K562 (cell line): ENCODE results near the gene MAGI2. TPM values are rescaled to one million over a fixed set of nuclear protein-coding genes. Genes with fewer than 3 reads are reported as not detected.

Experiments used
- ATAC-seq: fragments of 200-7000 bp; cut with Tn5 transposase; 3 replicates; pipeline ENCODE4 v1.9.1; 2020; ENCODE audit warnings: moderate library complexity
- BruUV-seq: library from RNA; stranded (reverse); fragments of 400-500 nt; replicated peaks from 2 replicates; lab custom pipeline; 2021; lab: Mats Ljungman, UMichigan
- CTCF ChIA-PET: fragments of 300-600 bp; formaldehyde crosslinking; extraction: SDS; loops from one replicate; lab custom pipeline; 2021; ENCODE audit warnings: low intra/inter-chr PET ratio; lab: Yijun Ruan, JAX
- POLR2A ChIA-PET: fragments of 300-600, 350-650 bp; sonication (Branson Sonifier 250); formaldehyde crosslinking; extraction: SDS; loops from one replicate; lab custom pipeline; 2021; ENCODE audit warnings: antibody characterized with exemption, inconsistent platforms; lab: Yijun Ruan, JAX
- DNase-seq, 4 experiments: peaks; one replicate each; pipeline versions ENCODE4 v3.0.0 to v3.0.0-alpha.2; 2011 to 2018; ENCODE audit warnings: low spot score in 3 of 4, mixed read lengths in 3 of 4; ENCODE audit errors: extremely low read depth in 1 of 4
- FAIRE-seq: peaks from 2 replicates; lab custom pipeline; 2011; peaks lifted over from hg19 to GRCh38; lab: Jason Lieb, UNC
- H2AFZ ChIP-seq: 2 replicates; pipeline ENCODE4 v1.6.0; 2011; ENCODE audit warnings: low read depth, low read length, control low read depth, inconsistent platforms
- H3K27ac ChIP-seq: fragments of 200-600 bp; 3 replicates; pipeline ENCODE4 v1.8.0; 2011; ENCODE audit warnings: low read depth, mild to moderate bottlenecking, control low read depth, inconsistent platforms, low read length, moderate library complexity, mixed read lengths; ENCODE audit errors: extremely low read depth
- H3K27me3 ChIP-seq, 2 experiments: fragments of 300-600 bp in 1 of 2; 2 replicates in 1 of 2; 3 replicates in 1 of 2; pipeline versions ENCODE4 v1.6.0 to v1.8.0; 2011; ENCODE audit warnings: inconsistent platforms in 2 of 2, low read length in 2 of 2, mild to moderate bottlenecking in 1 of 2, mixed read lengths in 1 of 2, moderate library complexity in 1 of 2; ENCODE audit not compliant: control insufficient read depth in 2 of 2, insufficient read depth in 2 of 2
- H3K36me3 ChIP-seq: fragments of 300-600 bp; 3 replicates; pipeline ENCODE4 v1.8.0; 2011; ENCODE audit warnings: mild to moderate bottlenecking, low read length, inconsistent platforms; ENCODE audit not compliant: control insufficient read depth, insufficient read depth
- H3K4me1 ChIP-seq, 2 experiments: fragments of 200-600 bp in 1 of 2; replicated peaks in 1 of 2; 2 replicates in 1 of 2; 3 replicates in 1 of 2; pipeline versions ENCODE4 v1.5.1 to v1.8.0; 2011; ENCODE audit warnings: inconsistent platforms in 2 of 2, low read length in 2 of 2, mild to moderate bottlenecking in 1 of 2, mixed read lengths in 1 of 2, moderate library complexity in 1 of 2; ENCODE audit not compliant: control insufficient read depth in 2 of 2, insufficient read depth in 2 of 2
- H3K4me2 ChIP-seq: 2 replicates; pipeline ENCODE4 v1.6.1; 2011; ENCODE audit warnings: low read length, control low read depth, inconsistent platforms, mixed read lengths; ENCODE audit not compliant: insufficient read depth
- H3K4me3 ChIP-seq: fragments of 200-600 bp; sonication (generic), shearing (Covaris generic); 2 replicates; pipeline ENCODE4 v1.5.1; 2016; ENCODE audit warnings: control low read depth, inconsistent platforms
- H3K79me2 ChIP-seq: fragments of 200-600 bp; 3 replicates; pipeline ENCODE4 v1.8.0; 2011; ENCODE audit warnings: low read length, inconsistent platforms; ENCODE audit not compliant: control insufficient read depth, insufficient read depth
- H3K9ac ChIP-seq, 2 experiments: 2 replicates each; pipeline versions ENCODE4 v1.6.0 to v1.6.1; 2011; ENCODE audit warnings: low read depth in 2 of 2, low read length in 2 of 2, control low read depth in 1 of 2, inconsistent platforms in 1 of 2, mild to moderate bottlenecking in 1 of 2, mixed read lengths in 1 of 2; ENCODE audit not compliant: insufficient read depth in 1 of 2
- H3K9me1 ChIP-seq: one replicate; pipeline ENCODE4 v1.6.0; 2011; ENCODE audit warnings: inconsistent platforms, mild to moderate bottlenecking, low read length, moderate library complexity; ENCODE audit not compliant: control insufficient read depth, insufficient read depth
- H3K9me3 ChIP-seq: replicated peaks from 2 replicates; pipeline ENCODE4 v1.5.1; 2011; ENCODE audit warnings: low read depth, low read length, inconsistent platforms; ENCODE audit not compliant: control insufficient read depth, insufficient read depth
- H4K20me1 ChIP-seq: replicated peaks from 2 replicates; pipeline ENCODE4 v1.6.1; 2011; ENCODE audit warnings: low read length, inconsistent platforms, mixed read lengths; ENCODE audit not compliant: control insufficient read depth, insufficient read depth
- AFF4 ChIP-seq: sonication (generic); formaldehyde crosslinking; IDR thresholded peaks from 2 replicates; pipeline ENCODE4 v1.8.0; 2023; ENCODE audit warnings: mild to moderate bottlenecking, missing genetic modification reagents
- FOXP4 ChIP-seq: sonication (generic); formaldehyde crosslinking; IDR thresholded peaks from 2 replicates; pipeline ENCODE4 v1.8.0; 2022; ENCODE audit warnings: mild to moderate bottlenecking, missing genetic modification reagents, borderline replicate concordance
- KDM2B ChIP-seq: fragments of 250-450 bp; sonication (Bioruptor Pico); IDR thresholded peaks from 2 replicates; pipeline ENCODE4 v1.8.0; 2021; ENCODE audit warnings: mild to moderate bottlenecking, moderate library complexity
- NR3C1 ChIP-seq: sonication (generic); formaldehyde crosslinking; IDR thresholded peaks from 2 replicates; pipeline ENCODE4 v1.8.1; 2022; ENCODE audit warnings: missing genetic modification reagents
- SMARCA4 ChIP-seq: fragments of 450-650 bp; IDR thresholded peaks from 2 replicates; pipeline ENCODE4 v1.6.1; 2016
- USF1 ChIP-seq: sonication (generic); formaldehyde crosslinking; IDR thresholded peaks from 2 replicates; pipeline ENCODE4 v1.9.0; 2022; ENCODE audit warnings: mild to moderate bottlenecking, missing genetic modification reagents
- ZNF277 ChIP-seq: fragments of 250-450 bp; sonication (Bioruptor Pico); IDR thresholded peaks from 2 replicates; pipeline ENCODE4 v1.8.0; 2022; ENCODE audit warnings: inconsistent platforms, mild to moderate bottlenecking, moderate library complexity, borderline replicate concordance
- WGBS: fragments of 100-300 bp; shearing (Covaris generic); methylation state at CpG from one replicate; pipeline ENCODE4 v1.1.6; 2016; ENCODE audit warnings: low coverage, mixed read lengths; ENCODE audit not compliant: insufficient coverage; ENCODE audit errors: missing lambda C conversion rate; 5-methylcytosine and 5-hydroxymethylcytosine counted together
- in situ Hi-C: fragments of 300-500 bp; cut with MboI; formaldehyde crosslinking; loops from 4 replicates; pipeline ENCODE4 v1.15.0; 2018; ENCODE audit warnings: inconsistent platforms, mixed read lengths
- intact Hi-C: fragments of 100-400 bp; cut with micrococcal nuclease; formaldehyde crosslinking; loops from 2 replicates; pipeline ENCODE4 v1.14.2; 2022
- polyA plus RNA-seq, 8 experiments: library from polyadenylated mRNA; depleted of rRNA in 4 of 8; stranded (reverse) in 5 of 8; unstranded in 3 of 8; fragments of >200 nt; fragmentation: Nextera tagmentation in 2 of 8; fragmentation: Illumina TruSeq in 1 of 8; extraction: Ambion mirVana in 2 of 8; extraction: Trizol in 1 of 8; gene quantifications; 2 replicates each; pipeline versions ENCODE4 v1.2.1 to v1.2.3, GENCODE V29; 2011 to 2014; ENCODE audit warnings: inconsistent platforms in 1 of 8, missing spikeins in 1 of 8
- total RNA-seq, 7 experiments: library from RNA; depleted of rRNA in 6 of 7; stranded (reverse); fragments of >200 nt in 6 of 7; fragmentation: Illumina TruSeq in 2 of 7; extraction: Trizol in 2 of 7; gene quantifications; 2 replicates each; pipeline versions ENCODE4 v1.2.1 to v1.2.3, GENCODE V29; 2011 to 2021; ENCODE audit warnings: low replicate concordance in 1 of 7

The MAGI2 gene
- total and polyA plus RNA-seq, 9 of the 15 experiments (the other 6 are each of a cell fraction or from before 2014, with no cell fraction given), result 0.27 to 1.4 (median 0.70) TPM

- BruUV-seq, result no TSS peak
- WGBS, result under 1% methylated on average over 10 of the region's 10 CpGs
Measured at GRCh38 chr7:78175330-78176100, 1278.0 kb downstream of the MAGI2 start.

More at GRCh38 chr7:78175330-78176100, 1278.0 kb downstream of the MAGI2 start:
- Histone ChIP-seq H3K4me2 (no peak overlapping the region), H3K9ac (no peak overlapping the region), H2AFZ (no peak overlapping the region), H3K36me3 (no peaks in the 10 kb centered on the region), H3K79me2 (no peaks in the 10 kb centered on the region), H4K20me1 (no peaks in the 10 kb centered on the region), H3K9me3 (no peaks in the 10 kb centered on the region), H3K27me3 (peaks cover 0 to 5% of the 10 kb centered on the region in 2 experiments; a peak in 2 of 5 replicates), H3K9me1 (no peaks in the 10 kb centered on the region), H3K4me1 (no peaks in the 10 kb centered on the region), H3K27ac (no peak overlapping the region), H3K4me3 (no peak overlapping the region)
- ChIA-PET CTCF (no interaction called here), POLR2A (no interaction called here)
- intact Hi-C loops (no loop called here), in situ Hi-C loops (no loop called here)
- ATAC-seq (no peak), FAIRE-seq (no peak), DNase-seq (no peak)
- TF ChIP-seq KDM2B (CRISPR knock-in tag) (no peak), USF1 (CRISPR knock-in tag) (no peak), ZNF277 (CRISPR knock-in tag) (no peak), AFF4 (CRISPR knock-in tag) (no peak), SMARCA4 (no peak), FOXP4 (CRISPR knock-in tag) (no peak), NR3C1 (CRISPR knock-in tag) (no peak)
